HG03521 (cell line): ENCODE measurements around the gene WDR18.
A peak's percentile ranks its signal among the peaks of the same experiment; 100 is the strongest.
"Not testable (repeated sequence)": the region's sequence is repeated elsewhere in the genome, so short reads cannot be mapped to it uniquely, and the experiment has no call there.

ENCODE experiments used
- ATAC-seq: cut with Tn5 transposase; IDR thresholded peaks from one replicate; pipeline ENCODE4 v1.9.1; 2021; ENCODE audit warnings: mild to moderate bottlenecking, moderate library complexity; ENCODE audit not compliant: unreplicated experiment

WDR18 gene

GRCh38 chr19:1018932-1019615 lies 34.9 kb downstream of the WDR18 start:
- no peak for ATAC-seq

GRCh38 chr19:1019616-1019961 lies 35.4 kb downstream of the WDR18 start:
- no peak for ATAC-seq

GRCh38 chr19:1019980-1020867 lies 36.1 kb downstream of the WDR18 start:
- no peak for ATAC-seq

GRCh38 chr19:1020868-1021425 lies 36.8 kb downstream of the WDR18 start, which contains the start of gene TMEM259:
TSS of gene TMEM259 (minus strand) at chr19:1021123. CDS start at chr19:1020996, 127 bp downstream.
- peak; percentile 86 for ATAC-seq

- not testable (repeated sequence) for ATAC-seq
Observed at GRCh38 chr19:1023883-1024188, 39.7 kb downstream of the WDR18 start.

- ATAC-seq, result not testable (repeated sequence)
Observed at GRCh38 chr19:1025080-1025479, 40.9 kb downstream of the WDR18 start.

- ATAC-seq, result no peak
Observed at GRCh38 chr19:1025960-1026782, 42.0 kb downstream of the WDR18 start, which contains the start of gene CNN2. TSS of gene CNN2 (plus strand) at chr19:1026608. CDS start at chr19:1026662, 54 bp downstream.

- no peak for ATAC-seq
Observed at GRCh38 chr19:1026783-1027649, 42.9 kb downstream of the WDR18 start.

GRCh38 chr19:1027650-1028061 lies 43.5 kb downstream of the WDR18 start:
- ATAC-seq, result no peak

- no peak for ATAC-seq
Observed at GRCh38 chr19:1028062-1028926, 44.1 kb downstream of the WDR18 start.

- ATAC-seq, result no peak
Observed at GRCh38 chr19:1032264-1032867, 48.2 kb downstream of the WDR18 start.

- ATAC-seq, result no peak
Observed at GRCh38 chr19:1035998-1036621, 52.0 kb downstream of the WDR18 start.

- ATAC-seq, result no peak
Observed at GRCh38 chr19:1037621-1038064, 53.5 kb downstream of the WDR18 start.

- ATAC-seq, result no peak
Observed at GRCh38 chr19:1038978-1039645, 55.0 kb downstream of the WDR18 start.

- ATAC-seq, result peak; percentile 67
Observed at GRCh38 chr19:1039646-1040475, 55.7 kb downstream of the WDR18 start, which contains the start of gene ABCA7. TSS of gene ABCA7 (plus strand) at chr19:1040107. CDS start at chr19:1041362, 1,255 bp downstream.

- peak; percentile 35 for ATAC-seq
Observed at GRCh38 chr19:1040476-1041271, 56.5 kb downstream of the WDR18 start.
